K562 (cell line): Measurements from ENCODE around the gene INSIG1. TPM values are rescaled to one million over a fixed set of nuclear protein-coding genes. Genes with fewer than 3 reads are reported as not detected.
A peak's percentile ranks its signal among the peaks of the same experiment; 100 is the strongest.

Experiments used
- BRD4 ChIP-seq: fragments of 200-600 bp; sonication (generic); IDR thresholded peaks from 2 replicates; pipeline ENCODE4 v1.6.1; 2017; ENCODE audit warnings: inconsistent platforms
- EGR1 ChIP-seq: fragments of 450-650 bp; conservative IDR thresholded peaks from 2 replicates; pipeline ENCODE4 v1.6.1; 2017; ENCODE audit warnings: mild to moderate bottlenecking
- FOSL1 ChIP-seq: fragments of 200-800 bp; sonication (Bioruptor generic); conservative IDR thresholded peaks from 2 replicates; pipeline ENCODE4 v1.6.1; 2016; ENCODE audit warnings: missing genetic modification characterization, missing compliant biosample characterization
- HDAC2 ChIP-seq: fragments of 450-650 bp; IDR thresholded peaks from 2 replicates; pipeline ENCODE4 v1.6.1; 2016; ENCODE audit warnings: mild to moderate bottlenecking
- HDGF ChIP-seq: fragments of 450-650 bp; IDR thresholded peaks from 2 replicates; pipeline ENCODE4 v1.6.1; 2016
- MIER1 ChIP-seq: fragments of 450-650 bp; IDR thresholded peaks from 2 replicates; pipeline ENCODE4 v1.6.1; 2016; ENCODE audit warnings: antibody characterized with exemption, mild to moderate bottlenecking, low read depth
- MTA1 ChIP-seq: fragments of 450-650 bp; IDR thresholded peaks from 2 replicates; pipeline ENCODE4 v1.6.1; 2017; ENCODE audit warnings: borderline replicate concordance
- NBN ChIP-seq: fragments of 450-650 bp; IDR thresholded peaks from 2 replicates; pipeline ENCODE4 v1.6.1; 2016; ENCODE audit warnings: low read depth, mild to moderate bottlenecking
- NFXL1 ChIP-seq: fragments of 450-650 bp; formaldehyde crosslinking; IDR thresholded peaks from 2 replicates; pipeline ENCODE4 v1.4.0; 2021; ENCODE audit warnings: mild to moderate bottlenecking
- PHF20 ChIP-seq: fragments of 450-650 bp; IDR thresholded peaks from 2 replicates; pipeline ENCODE4 v1.6.1; 2018; ENCODE audit not compliant: partially characterized antibody
- PTTG1 ChIP-seq: fragments of 450-650 bp; IDR thresholded peaks from 2 replicates; pipeline ENCODE4 v1.6.1; 2016; ENCODE audit warnings: low read depth, mild to moderate bottlenecking, missing genetic modification characterization, missing compliant biosample characterization
- RERE ChIP-seq: sonication (generic); formaldehyde crosslinking; IDR thresholded peaks from 2 replicates; pipeline ENCODE4 v1.8.0; 2023; ENCODE audit warnings: missing genetic modification reagents, mild to moderate bottlenecking, borderline replicate concordance
- SMARCB1 ChIP-seq: IDR thresholded peaks from 2 replicates; pipeline ENCODE4 v1.6.1; 2011; ENCODE audit warnings: improper control_type of control experiment, low read depth; ENCODE audit not compliant: insufficient read length
- TBP ChIP-seq: optimal IDR thresholded peaks from 2 replicates; pipeline ENCODE3; 2011; ENCODE audit warnings: low read depth, low read length, improper control_type of control experiment
- XRCC3 ChIP-seq: fragments of 450-650 bp; IDR thresholded peaks from 2 replicates; pipeline ENCODE4 v1.6.1; 2017; ENCODE audit warnings: mild to moderate bottlenecking, moderate library complexity
- ZNF57 ChIP-seq: fragments of 450-650 bp; formaldehyde crosslinking; IDR thresholded peaks from 2 replicates; pipeline ENCODE4 v1.4.0; 2020; ENCODE audit warnings: mild to moderate bottlenecking, moderate library complexity
- ZNF696 ChIP-seq: fragments of 250-450 bp; sonication (Bioruptor Pico); conservative IDR thresholded peaks from 2 replicates; pipeline ENCODE4 v1.4.0; 2020; ENCODE audit warnings: mild to moderate bottlenecking, moderate library complexity
- polyA plus RNA-seq, 8 experiments: library from polyadenylated mRNA; depleted of rRNA in 4 of 8; stranded (reverse) in 5 of 8; unstranded in 3 of 8; fragments of >200 nt; fragmentation: Nextera tagmentation in 2 of 8; fragmentation: Illumina TruSeq in 1 of 8; extraction: Ambion mirVana in 2 of 8; extraction: Trizol in 1 of 8; gene quantifications; 2 replicates each; pipeline versions ENCODE4 v1.2.1 to v1.2.3, GENCODE V29; 2011 to 2014; ENCODE audit warnings: inconsistent platforms in 1 of 8, missing spikeins in 1 of 8
- total RNA-seq, 7 experiments: library from RNA; depleted of rRNA in 6 of 7; stranded (reverse); fragments of >200 nt in 6 of 7; fragmentation: Illumina TruSeq in 2 of 7; extraction: Trizol in 2 of 7; gene quantifications; 2 replicates each; pipeline versions ENCODE4 v1.2.1 to v1.2.3, GENCODE V29; 2011 to 2021; ENCODE audit warnings: low replicate concordance in 1 of 7
- TF ChIP-seq, protein P1 (sequence below), 2 experiments: fragments of 450-650 bp in 1 of 2; sonication (generic) in 1 of 2; formaldehyde crosslinking in 1 of 2; IDR thresholded peaks in 1 of 2; conservative IDR thresholded peaks in 1 of 2; 2 replicates each; pipeline versions ENCODE4 v1.6.1 to v1.8.1; 2016 to 2023; ENCODE audit warnings: mild to moderate bottlenecking in 2 of 2, moderate library complexity in 2 of 2, inconsistent platforms in 1 of 2, missing genetic modification reagents in 1 of 2
- TF ChIP-seq, protein P2 (sequence below): sonication (generic); formaldehyde crosslinking; IDR thresholded peaks from 2 replicates; pipeline ENCODE4 v1.8.1; 2022; ENCODE audit warnings: missing genetic modification reagents
- TF ChIP-seq, protein P3 (sequence below): sonication (generic); formaldehyde crosslinking; IDR thresholded peaks from 2 replicates; pipeline ENCODE4 v1.8.1; 2023; ENCODE audit warnings: mild to moderate bottlenecking, missing genetic modification reagents

Gene INSIG1
- total and polyA plus RNA-seq, 9 of the 15 experiments (the other 6 are each of a cell fraction or from before 2014, with no cell fraction given): 57.1 to 787 (median 238) TPM

DNA sequence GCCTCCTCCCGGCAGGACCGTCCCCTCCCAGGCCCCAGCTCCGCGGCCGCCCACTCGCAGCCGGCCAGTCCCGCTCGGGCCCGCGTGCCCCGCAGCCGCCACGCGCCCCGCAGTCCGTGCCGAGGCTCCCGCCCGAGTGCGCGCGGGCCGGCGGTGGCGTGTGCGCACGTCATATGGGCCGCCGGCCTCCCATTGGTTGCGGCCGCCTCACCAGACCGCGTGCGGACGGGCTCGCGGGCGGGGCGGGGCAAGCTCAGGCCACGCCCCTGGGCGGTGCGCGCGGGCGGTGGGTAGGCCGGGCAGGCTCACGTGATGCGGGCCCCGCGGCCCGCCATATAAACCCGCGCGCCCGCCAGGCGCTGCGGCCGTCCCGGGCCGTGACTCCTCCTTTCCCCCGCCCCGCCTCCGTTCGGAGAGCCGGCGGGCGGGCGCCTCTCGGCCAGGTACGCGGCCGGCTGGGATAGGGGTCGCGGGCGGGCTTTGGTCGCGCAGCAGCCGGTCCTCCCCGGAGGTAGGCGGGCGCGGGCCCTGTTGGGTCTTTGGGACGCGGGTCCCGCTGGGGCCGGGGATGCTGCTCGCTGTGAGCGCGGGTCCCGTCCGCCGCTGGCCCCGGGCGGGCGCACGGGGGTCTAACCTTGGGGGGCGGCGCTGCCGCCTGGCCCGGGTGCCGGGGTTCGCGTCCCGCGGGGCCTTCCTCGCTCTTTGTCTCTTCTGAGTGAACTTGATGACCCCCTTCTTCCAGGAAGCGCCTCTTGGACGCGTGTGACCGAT lies at the start of gene INSIG1 (continued):
- no peak for TF ChIP-seq RERE
- TF ChIP-seq ZNF696: no peak
- TF ChIP-seq, protein P1, sequence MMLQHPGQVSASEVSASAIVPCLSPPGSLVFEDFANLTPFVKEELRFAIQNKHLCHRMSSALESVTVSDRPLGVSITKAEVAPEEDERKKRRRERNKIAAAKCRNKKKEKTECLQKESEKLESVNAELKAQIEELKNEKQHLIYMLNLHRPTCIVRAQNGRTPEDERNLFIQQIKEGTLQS (IDR thresholded peaks at IDR 0.05): no peak
- TF ChIP-seq, protein P1 (CRISPR knock-in tag; conservative IDR thresholded peaks at IDR 0.05): no peak
- no peak for TF ChIP-seq BRD4
- TF ChIP-seq SMARCB1: no peak
- TF ChIP-seq MIER1: no peak
- TF ChIP-seq NBN: no peak
- TF ChIP-seq TBP: peak; percentile 97
- TF ChIP-seq ZNF57 (CRISPR knock-in tag): no peak
- no peak for TF ChIP-seq EGR1
- TF ChIP-seq FOSL1 (tag): 0 out of 2 replicates have a peak, but pooled peaks have one; percentile 6
- TF ChIP-seq HDGF: no peak
- TF ChIP-seq, protein P2, sequence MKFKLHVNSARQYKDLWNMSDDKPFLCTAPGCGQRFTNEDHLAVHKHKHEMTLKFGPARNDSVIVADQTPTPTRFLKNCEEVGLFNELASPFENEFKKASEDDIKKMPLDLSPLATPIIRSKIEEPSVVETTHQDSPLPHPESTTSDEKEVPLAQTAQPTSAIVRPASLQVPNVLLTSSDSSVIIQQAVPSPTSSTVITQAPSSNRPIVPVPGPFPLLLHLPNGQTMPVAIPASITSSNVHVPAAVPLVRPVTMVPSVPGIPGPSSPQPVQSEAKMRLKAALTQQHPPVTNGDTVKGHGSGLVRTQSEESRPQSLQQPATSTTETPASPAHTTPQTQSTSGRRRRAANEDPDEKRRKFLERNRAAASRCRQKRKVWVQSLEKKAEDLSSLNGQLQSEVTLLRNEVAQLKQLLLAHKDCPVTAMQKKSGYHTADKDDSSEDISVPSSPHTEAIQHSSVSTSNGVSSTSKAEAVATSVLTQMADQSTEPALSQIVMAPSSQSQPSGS: no peak
- no peak for TF ChIP-seq NFXL1 (CRISPR knock-in tag)
- TF ChIP-seq PHF20: peak; percentile 23
- TF ChIP-seq PTTG1: no peak
- no peak for TF ChIP-seq HDAC2
- TF ChIP-seq MTA1: no peak
- TF ChIP-seq, protein P3, sequence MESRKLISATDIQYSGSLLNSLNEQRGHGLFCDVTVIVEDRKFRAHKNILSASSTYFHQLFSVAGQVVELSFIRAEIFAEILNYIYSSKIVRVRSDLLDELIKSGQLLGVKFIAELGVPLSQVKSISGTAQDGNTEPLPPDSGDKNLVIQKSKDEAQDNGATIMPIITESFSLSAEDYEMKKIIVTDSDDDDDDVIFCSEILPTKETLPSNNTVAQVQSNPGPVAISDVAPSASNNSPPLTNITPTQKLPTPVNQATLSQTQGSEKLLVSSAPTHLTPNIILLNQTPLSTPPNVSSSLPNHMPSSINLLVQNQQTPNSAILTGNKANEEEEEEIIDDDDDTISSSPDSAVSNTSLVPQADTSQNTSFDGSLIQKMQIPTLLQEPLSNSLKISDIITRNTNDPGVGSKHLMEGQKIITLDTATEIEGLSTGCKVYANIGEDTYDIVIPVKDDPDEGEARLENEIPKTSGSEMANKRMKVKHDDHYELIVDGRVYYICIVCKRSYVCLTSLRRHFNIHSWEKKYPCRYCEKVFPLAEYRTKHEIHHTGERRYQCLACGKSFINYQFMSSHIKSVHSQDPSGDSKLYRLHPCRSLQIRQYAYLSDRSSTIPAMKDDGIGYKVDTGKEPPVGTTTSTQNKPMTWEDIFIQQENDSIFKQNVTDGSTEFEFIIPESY (CRISPR knock-in tag): peak; percentile 47
- no peak for TF ChIP-seq XRCC3
